ENCODE data around the gene NOL8. TPM values are rescaled to one million over a fixed set of nuclear protein-coding genes. Genes with fewer than 3 reads are reported as not detected.

Gene NOL8
- total and polyA plus RNA-seq, 4 donors = 14.4 to 43.1 (median 26.0) TPM

GRCh38 chr9:92345582-92345981 is 20.4 kb upstream of the NOL8 start:
- Histone ChIP-seq H3K9me3 (ENCODE audit: control insufficient read depth, low read length) (no peaks in the 10 kb centered on the region), H3K4me1 (ENCODE audit: control insufficient read depth in 1 of 2, insufficient read depth in 2 of 2, low read length in 2 of 2) (peaks cover 0 to 2% of the 10 kb centered on the region in 2 donors), H3K36me3 (ENCODE audit: control insufficient read depth in 1 of 2, insufficient read depth in 2 of 2, low read length in 1 of 2) (no peaks in the 10 kb centered on the region), H3K27ac (ENCODE audit: low read depth in 1 of 2, low read length in 2 of 2) (no peak overlapping the region), H3K27me3 (ENCODE audit: control insufficient read depth in 1 of 2, insufficient read depth in 2 of 2, low read length in 1 of 2) (no peaks in the 10 kb centered on the region), H3K4me3 (ENCODE audit: low read length in 2 of 2) (no peak overlapping the region)
- ATAC-seq (ENCODE audit: low FRiP score) (no peak), DNase-seq (no peak)
- intact Hi-C loops (cut with DNase I) = loop anchor here in 1 of 2 donors (5.0 to 10.0 kb wide), 2 partner anchors 37 to 89 kb away; no protein-coding TSS in a partner anchor

- intact Hi-C loops (cut with DNase I) = loop anchor here (2.0 to 10.0 kb wide), 4 partner anchors 92 to 292 kb away; no protein-coding TSS in a partner anchor
- H3K27me3 ChIP-seq (ENCODE audit: control insufficient read depth in 1 of 2, insufficient read depth in 2 of 2, low read length in 1 of 2) = no peaks in the 10 kb centered on the region
- H3K36me3 ChIP-seq (ENCODE audit: control insufficient read depth in 1 of 2, insufficient read depth in 2 of 2, low read length in 1 of 2) = no peaks in the 10 kb centered on the region
- ATAC-seq (ENCODE audit: low FRiP score) (no peak), DNase-seq (no peak)
- H3K27ac ChIP-seq (ENCODE audit: low read depth in 1 of 2, low read length in 2 of 2) = no peak overlapping the region
- 10 to 23% methylated on average over 1 of the region's 1 CpG for WGBS, 2 donors
- peaks cover 0 to 2% of the 10 kb centered on the region in 2 donors for H3K4me1 ChIP-seq (ENCODE audit: control insufficient read depth in 1 of 2, insufficient read depth in 2 of 2, low read length in 2 of 2)
- no peak overlapping the region for H3K4me3 ChIP-seq (ENCODE audit: low read length in 2 of 2)
- peaks cover 1% of the 10 kb centered on the region for H3K9me3 ChIP-seq (ENCODE audit: control insufficient read depth, low read length)
Observed at GRCh38 chr9:92342825-92343488, 17.8 kb upstream of the NOL8 start.

GRCh38 chr9:92341578-92341977 is 16.4 kb upstream of the NOL8 start:
- no peak for ATAC-seq (ENCODE audit: low FRiP score)
- intact Hi-C loops (cut with DNase I) = loop anchor here in 1 of 2 donors (5.0 to 10.0 kb wide), 2 partner anchors 93 to 291 kb away; no protein-coding TSS in a partner anchor
- WGBS, 2 donors = 73 to 100% methylated on average over 1 of the region's 1 CpG
- Histone ChIP-seq H3K4me1 (ENCODE audit: control insufficient read depth in 1 of 2, insufficient read depth in 2 of 2, low read length in 2 of 2) (peaks cover 0 to under 1% of the 10 kb centered on the region in 2 donors), H3K27me3 (ENCODE audit: control insufficient read depth in 1 of 2, insufficient read depth in 2 of 2, low read length in 1 of 2) (no peaks in the 10 kb centered on the region), H3K9me3 (ENCODE audit: control insufficient read depth, low read length) (peaks cover 1% of the 10 kb centered on the region), H3K36me3 (ENCODE audit: control insufficient read depth in 1 of 2, insufficient read depth in 2 of 2, low read length in 1 of 2) (no peaks in the 10 kb centered on the region), H3K4me3 (ENCODE audit: low read length in 2 of 2) (no peak overlapping the region), H3K27ac (ENCODE audit: low read depth in 1 of 2, low read length in 2 of 2) (no peak overlapping the region)
- no peak for DNase-seq

- no peaks in the 10 kb centered on the region for H3K9me3 ChIP-seq (ENCODE audit: control insufficient read depth, low read length)
- H3K36me3 ChIP-seq (ENCODE audit: control insufficient read depth in 1 of 2, insufficient read depth in 2 of 2, low read length in 1 of 2) = no peaks in the 10 kb centered on the region
- no peaks in the 10 kb centered on the region for H3K27me3 ChIP-seq (ENCODE audit: control insufficient read depth in 1 of 2, insufficient read depth in 2 of 2, low read length in 1 of 2)
- 90 to 94% methylated on average over 2 of the region's 2 CpGs for WGBS, 2 donors
- H3K4me3 ChIP-seq (ENCODE audit: low read length in 2 of 2) = no peak overlapping the region
- ATAC-seq (ENCODE audit: low FRiP score) (no peak), DNase-seq (no peak)
- no peaks in the 10 kb centered on the region for H3K4me1 ChIP-seq (ENCODE audit: control insufficient read depth in 1 of 2, insufficient read depth in 2 of 2, low read length in 2 of 2)
- H3K27ac ChIP-seq (ENCODE audit: low read depth in 1 of 2, low read length in 2 of 2) = no peak overlapping the region
- intact Hi-C loops (cut with DNase I) = no loop called here
Observed at GRCh38 chr9:92333282-92333634, 8.1 kb upstream of the NOL8 start.

- Histone ChIP-seq H3K36me3 (ENCODE audit: control insufficient read depth in 1 of 2, insufficient read depth in 2 of 2, low read length in 1 of 2) (no peaks in the 10 kb centered on the region), H3K4me1 (ENCODE audit: control insufficient read depth in 1 of 2, insufficient read depth in 2 of 2, low read length in 2 of 2) (no peaks in the 10 kb centered on the region), H3K9me3 (ENCODE audit: control insufficient read depth, low read length) (no peaks in the 10 kb centered on the region), H3K27ac (ENCODE audit: low read depth in 1 of 2, low read length in 2 of 2) (no peak overlapping the region), H3K27me3 (ENCODE audit: control insufficient read depth in 1 of 2, insufficient read depth in 2 of 2, low read length in 1 of 2) (no peaks in the 10 kb centered on the region), H3K4me3 (ENCODE audit: low read length in 2 of 2) (no peak overlapping the region)
- DNase-seq (no peak), ATAC-seq (ENCODE audit: low FRiP score) (no peak)
- intact Hi-C loops (cut with DNase I) = no loop called here
- 58 to 66% methylated on average over 3 of the region's 3 CpGs for WGBS, 2 donors
Observed at GRCh38 chr9:92332577-92333281, 7.6 kb upstream of the NOL8 start.

GRCh38 chr9:92328225-92328624 is 3.1 kb upstream of the NOL8 start:
- Histone ChIP-seq H3K4me1 (ENCODE audit: control insufficient read depth in 1 of 2, insufficient read depth in 2 of 2, low read length in 2 of 2) (peaks cover 0 to 4% of the 10 kb centered on the region in 2 donors), H3K27ac (ENCODE audit: low read depth in 1 of 2, low read length in 2 of 2) (no peak overlapping the region), H3K27me3 (ENCODE audit: control insufficient read depth in 1 of 2, insufficient read depth in 2 of 2, low read length in 1 of 2) (no peaks in the 10 kb centered on the region), H3K9me3 (ENCODE audit: control insufficient read depth, low read length) (no peaks in the 10 kb centered on the region), H3K4me3 (ENCODE audit: low read length in 2 of 2) (no peak overlapping the region), H3K36me3 (ENCODE audit: control insufficient read depth in 1 of 2, insufficient read depth in 2 of 2, low read length in 1 of 2) (no peaks in the 10 kb centered on the region)
- 24 to 32% methylated on average over 2 of the region's 2 CpGs for WGBS, 2 donors
- ATAC-seq (ENCODE audit: low FRiP score) = no peak
- intact Hi-C loops (cut with DNase I) = no loop called here
- no peak for DNase-seq

- Histone ChIP-seq H3K4me3 (ENCODE audit: low read length in 2 of 2) (no peak overlapping the region), H3K4me1 (ENCODE audit: control insufficient read depth in 1 of 2, insufficient read depth in 2 of 2, low read length in 2 of 2) (peaks cover 0 to 4% of the 10 kb centered on the region in 2 donors), H3K27ac (ENCODE audit: low read depth in 1 of 2, low read length in 2 of 2) (no peak overlapping the region), H3K9me3 (ENCODE audit: control insufficient read depth, low read length) (no peaks in the 10 kb centered on the region), H3K36me3 (ENCODE audit: control insufficient read depth in 1 of 2, insufficient read depth in 2 of 2, low read length in 1 of 2) (no peaks in the 10 kb centered on the region), H3K27me3 (ENCODE audit: control insufficient read depth in 1 of 2, insufficient read depth in 2 of 2, low read length in 1 of 2) (no peaks in the 10 kb centered on the region)
- intact Hi-C loops (cut with DNase I) = no loop called here
- DNase-seq = no peak
- 50 to 57% methylated on average over 2 of the region's 2 CpGs for WGBS, 2 donors
- no peak for ATAC-seq (ENCODE audit: low FRiP score)
Observed at GRCh38 chr9:92327283-92327850, 2.2 kb upstream of the NOL8 start.

GRCh38 chr9:92325991-92326500 is 896 bp upstream of the NOL8 start:
- peak overlapping the region; percentile 62 to 88 for H3K4me3 ChIP-seq (ENCODE audit: low read length in 2 of 2)
- intact Hi-C loops (cut with DNase I) = loop anchor here in 1 of 2 donors (2.0 kb wide), 1 partner anchor 309 kb away; no protein-coding TSS in a partner anchor
- H3K27ac ChIP-seq (ENCODE audit: low read depth in 1 of 2, low read length in 2 of 2) = peak overlapping the region in 1 of 2 donors; percentile 92
- DNase-seq (no peak), ATAC-seq (ENCODE audit: low FRiP score) (no peak)
- peaks cover 0 to 4% of the 10 kb centered on the region in 2 donors for H3K4me1 ChIP-seq (ENCODE audit: control insufficient read depth in 1 of 2, insufficient read depth in 2 of 2, low read length in 2 of 2)
- H3K9me3 ChIP-seq (ENCODE audit: control insufficient read depth, low read length) = no peaks in the 10 kb centered on the region
- H3K36me3 ChIP-seq (ENCODE audit: control insufficient read depth in 1 of 2, insufficient read depth in 2 of 2, low read length in 1 of 2) = no peaks in the 10 kb centered on the region
- H3K27me3 ChIP-seq (ENCODE audit: control insufficient read depth in 1 of 2, insufficient read depth in 2 of 2, low read length in 1 of 2) = no peaks in the 10 kb centered on the region
- 1 to 2% methylated on average over 18 to 30 of the region's 30 CpGs for WGBS, 2 donors
